ENCODE results near the gene BORCS6.

GRCh38 chr17:8143581-8144400, 46.2 kb downstream of the BORCS6 start:
- TF ChIP-seq CTCF (conservative IDR thresholded peaks at IDR 0.05 in 1 of 2, IDR thresholded peaks at IDR 0.05 in 1 of 2; ENCODE audit: extremely low read depth in 1 of 2, insufficient read depth in 1 of 2, low read depth in 1 of 2, low read length in 2 of 2), result no peak
- no peak for TF ChIP-seq EZH2 (IDR thresholded peaks at IDR 0.05; ENCODE audit: borderline replicate concordance, low read length)
